Colonic mucosa (tissue), 4 donors: ENCODE measurements around the gene ANKRD11. TPM values are rescaled to one million over a fixed set of nuclear protein-coding genes. Genes with fewer than 3 reads are reported as not detected.

Experiments
- DNase-seq: peaks from one replicate; pipeline ENCODE4 v3.0.0-alpha.2; 2020
- H3K27ac ChIP-seq: fragments of 200-600 bp; one replicate; pipeline ENCODE4 v1.8.0; 2021
- H3K27me3 ChIP-seq: fragments of 200-600 bp; one replicate; pipeline ENCODE4 v1.8.0; 2021
- H3K36me3 ChIP-seq: fragments of 200-600 bp; one replicate; pipeline ENCODE4 v1.8.0; 2021
- H3K4me1 ChIP-seq: fragments of 200-600 bp; one replicate; pipeline ENCODE4 v1.8.0; 2021; ENCODE audit warnings: mild to moderate bottlenecking
- H3K4me3 ChIP-seq: fragments of 200-600 bp; one replicate; pipeline ENCODE4 v1.8.0; 2021
- H3K9ac ChIP-seq, 2 donors: one replicate each; pipeline ENCODE4 v1.7.0; 2013; ENCODE audit warnings: control low read depth in 2 of 2, low read depth in 2 of 2, low read length in 2 of 2
- H3K9me3 ChIP-seq: fragments of 200-600 bp; one replicate; pipeline ENCODE4 v1.8.0; 2021
- CTCF ChIP-seq: fragments of 200-600 bp; IDR thresholded peaks from one replicate; pipeline ENCODE4 v1.8.0; 2022; ENCODE audit warnings: antibody characterized with exemption, mild to moderate bottlenecking
- intact Hi-C: fragments of 100-400 bp; cut with DNase I; formaldehyde crosslinking; loops from one replicate; pipeline ENCODE4 v1.14.1; 2022
- total RNA-seq, 2 donors: library from RNA; stranded (reverse); fragmentation: NEBNext Ultra II Directional in 1 of 2; extraction: Animal tissue kit (Norgen Biotek cat#: 25700) in 1 of 2; gene quantifications; one replicate each; pipeline ENCODE4 v1.2.1, GENCODE V29; 2021
- donor health status: healthy.
- donor health status: DM: no; HTN: no; CAD: no.
- donor health status: DM: no; HTN: no; CAD: no.

Gene ANKRD11
- total RNA-seq, 2 donors from 2014 or later, result 69.4 to 129 TPM

GRCh38 chr16:89448656-89449055 is 41.7 kb downstream of the ANKRD11 start:
- intact Hi-C loops, result no loop called here

GRCh38 chr16:89446975-89447293 is 43.4 kb downstream of the ANKRD11 start:
- Histone ChIP-seq H3K4me3 (no peak overlapping the region), H3K9ac (no peak overlapping the region), H3K27me3 (no peaks in the 10 kb centered on the region), H3K27ac (no peak overlapping the region), H3K36me3 (no peaks in the 10 kb centered on the region), H3K9me3 (no peaks in the 10 kb centered on the region), H3K4me1 (peaks cover 35% of the 10 kb centered on the region)
- intact Hi-C loops, result no loop called here
- no peak for TF ChIP-seq CTCF
- DNase-seq, result no peak

More at GRCh38 chr16:89448656-89449055, 41.7 kb downstream of the ANKRD11 start:
- H3K9ac ChIP-seq, result no peak overlapping the region
- H3K36me3 ChIP-seq, result no peaks in the 10 kb centered on the region
- no peak overlapping the region for H3K4me3 ChIP-seq
- H3K27me3 ChIP-seq, result no peaks in the 10 kb centered on the region
- no peak overlapping the region for H3K27ac ChIP-seq
- TF ChIP-seq CTCF, result no peak
- DNase-seq, result peak; percentile 67
- peaks cover 26% of the 10 kb centered on the region for H3K4me1 ChIP-seq
- no peaks in the 10 kb centered on the region for H3K9me3 ChIP-seq

- Histone ChIP-seq H3K9ac (no peak overlapping the region), H3K9me3 (no peaks in the 10 kb centered on the region), H3K4me3 (no peak overlapping the region), H3K36me3 (no peaks in the 10 kb centered on the region), H3K27me3 (no peaks in the 10 kb centered on the region), H3K27ac (no peak overlapping the region), H3K4me1 (peaks cover 36% of the 10 kb centered on the region)
- intact Hi-C loops, result no loop called here
- DNase-seq, result no peak
- TF ChIP-seq CTCF, result no peak
Observed at GRCh38 chr16:89446136-89446974, 44.0 kb downstream of the ANKRD11 start.

- H3K27me3 ChIP-seq, result no peaks in the 10 kb centered on the region
- H3K4me3 ChIP-seq, result no peak overlapping the region
- H3K4me1 ChIP-seq, result peaks cover 36% of the 10 kb centered on the region
- no peaks in the 10 kb centered on the region for H3K9me3 ChIP-seq
- H3K36me3 ChIP-seq, result no peaks in the 10 kb centered on the region
- intact Hi-C loops, result no loop called here
- no peak for DNase-seq
- H3K27ac ChIP-seq, result no peak overlapping the region
- TF ChIP-seq CTCF, result no peak
- peak overlapping the region in 1 of 2 donors; percentile 28 for H3K9ac ChIP-seq
Observed at GRCh38 chr16:89445166-89445565, 45.2 kb downstream of the ANKRD11 start.

GRCh38 chr16:89444728-89445127 is 45.6 kb downstream of the ANKRD11 start:
- Histone ChIP-seq H3K4me1 (peaks cover 36% of the 10 kb centered on the region), H3K27ac (no peak overlapping the region), H3K27me3 (no peaks in the 10 kb centered on the region), H3K4me3 (no peak overlapping the region), H3K9ac (peak overlapping the region in 1 of 2 donors; percentile 28), H3K36me3 (no peaks in the 10 kb centered on the region), H3K9me3 (no peaks in the 10 kb centered on the region)
- DNase-seq, result no peak
- intact Hi-C loops, result no loop called here
- no peak for TF ChIP-seq CTCF
